MV-4-11 (cell line): ENCODE measurements around the gene MMP8.
A peak's percentile ranks its signal among the peaks of the same experiment; 100 is the strongest.
"Not testable (repeated sequence)": the region's sequence is repeated elsewhere in the genome, so short reads cannot be mapped to it uniquely, and the experiment has no call there.

Experiments
- DNase-seq: peaks from one replicate; lab custom pipeline; 2025; lab: John Stamatoyannopoulos, UW

Gene MMP8

GRCh38 chr11:102724904-102725500 lies at the start of gene MMP8:
Gene MMP8 (minus strand): TSS chr11:102724954. CDS start chr11:102724855, 99 bp downstream.
- DNase-seq = no peak

GRCh38 chr11:102773386-102773785 lies 48.6 kb upstream of the MMP8 start:
- DNase-seq = no peak

GRCh38 chr11:102771351-102771750 lies 46.6 kb upstream of the MMP8 start:
- DNase-seq = no peak

- no peak for DNase-seq
Observed at GRCh38 chr11:102770191-102770590, 45.4 kb upstream of the MMP8 start.

GRCh38 chr11:102767800-102768199 lies 43.0 kb upstream of the MMP8 start:
- DNase-seq = no peak

GRCh38 chr11:102763440-102763839 lies 38.7 kb upstream of the MMP8 start:
- DNase-seq = no peak

GRCh38 chr11:102762361-102762767 lies 37.6 kb upstream of the MMP8 start:
- DNase-seq = peak; percentile 6

- no peak for DNase-seq
Observed at GRCh38 chr11:102761646-102762238, 37.0 kb upstream of the MMP8 start.

- DNase-seq = peak; percentile 96
Observed at GRCh38 chr11:102760344-102761035, 35.7 kb upstream of the MMP8 start.

- peak; percentile 86 for DNase-seq
Observed at GRCh38 chr11:102757823-102758549, 33.2 kb upstream of the MMP8 start.

GRCh38 chr11:102753267-102753666 lies 28.5 kb upstream of the MMP8 start:
- no peak for DNase-seq

- DNase-seq = no peak
Observed at GRCh38 chr11:102751673-102752072, 26.9 kb upstream of the MMP8 start.

GRCh38 chr11:102749101-102749722 lies 24.5 kb upstream of the MMP8 start:
- DNase-seq = no peak

- DNase-seq = not testable (repeated sequence)
Observed at GRCh38 chr11:102746746-102747578, 22.2 kb upstream of the MMP8 start.

GRCh38 chr11:102734650-102735049 lies 9.9 kb upstream of the MMP8 start:
- DNase-seq = no peak

- DNase-seq = peak; percentile 48
Observed at GRCh38 chr11:102733232-102733875, 8.6 kb upstream of the MMP8 start.

- DNase-seq = not testable (repeated sequence)
Observed at GRCh38 chr11:102730944-102731343, 6.2 kb upstream of the MMP8 start.

GRCh38 chr11:102729849-102730815 lies 5.4 kb upstream of the MMP8 start:
- no peak for DNase-seq

GRCh38 chr11:102727890-102728289 lies 3.1 kb upstream of the MMP8 start:
- DNase-seq = peak; percentile 73

- peak; percentile 84 for DNase-seq
Observed at GRCh38 chr11:102722821-102723220, 1.9 kb downstream of the MMP8 start.
